GM23338 (cell line): Measurements from ENCODE around the gene MYLK. TPM values are rescaled to one million over a fixed set of nuclear protein-coding genes. Genes with fewer than 3 reads are reported as not detected.

ENCODE experiments used
- ATAC-seq: fragments of 200-7000 bp; cut with Tn5 transposase; 3 replicates; pipeline ENCODE4 v1.9.1; 2020
- DNase-seq: peaks from one replicate; pipeline ENCODE4 v3.0.0-alpha.2; 2015; ENCODE audit warnings: low spot score
- H2AFZ ChIP-seq: fragments of 200-600 bp; sonication (generic); 2 replicates; pipeline ENCODE4 v1.8.0; 2016; ENCODE audit warnings: antibody characterized with exemption, mild to moderate bottlenecking, moderate library complexity
- H3F3A ChIP-seq: fragments of 200-600 bp; sonication (generic); replicated peaks from 2 replicates; pipeline ENCODE4 v1.8.0; 2017; ENCODE audit warnings: antibody characterized with exemption, mixed run types, low read depth
- H3K27ac ChIP-seq: fragments of 200-600 bp; sonication (generic); 2 replicates; pipeline ENCODE4 v1.6.1; 2016; ENCODE audit warnings: low read depth
- H3K27me3 ChIP-seq: fragments of 200-600 bp; sonication (generic); 2 replicates; pipeline ENCODE4 v1.8.0; 2016; ENCODE audit warnings: mild to moderate bottlenecking, mixed run types, moderate library complexity; ENCODE audit not compliant: insufficient read depth
- H3K36me3 ChIP-seq: fragments of 200-600 bp; sonication (generic); 2 replicates; pipeline ENCODE4 v1.8.0; 2016; ENCODE audit warnings: mild to moderate bottlenecking; ENCODE audit not compliant: insufficient read depth
- H3K4me1 ChIP-seq: fragments of 200-600 bp; sonication (generic); 2 replicates; pipeline ENCODE4 v1.8.0; 2016; ENCODE audit warnings: mild to moderate bottlenecking, moderate library complexity; ENCODE audit not compliant: insufficient read depth
- H3K4me2 ChIP-seq: fragments of 200-600 bp; sonication (generic); 2 replicates; pipeline ENCODE4 v1.7.1; 2017; ENCODE audit warnings: mixed run types
- H3K4me3 ChIP-seq: fragments of 200-600 bp; sonication (generic); 2 replicates; pipeline ENCODE4 v1.6.1; 2016; ENCODE audit warnings: mixed run types
- H3K79me2 ChIP-seq: fragments of 200-600 bp; sonication (generic); replicated peaks from 2 replicates; pipeline ENCODE4 v1.8.0; 2017; ENCODE audit warnings: mild to moderate bottlenecking; ENCODE audit not compliant: insufficient read depth
- H3K9me2 ChIP-seq: fragments of 200-600 bp; sonication (generic); 2 replicates; pipeline ENCODE4 v1.8.0; 2017; ENCODE audit not compliant: insufficient read depth
- H4K20me1 ChIP-seq: fragments of 200-600 bp; sonication (generic); replicated peaks from 2 replicates; pipeline ENCODE4 v1.8.0; 2017; ENCODE audit warnings: mild to moderate bottlenecking; ENCODE audit not compliant: insufficient read depth
- H3K27ac Mint-ChIP-seq: 2 replicates; pipeline ENCODE4 v1.8.0; 2020; ENCODE audit warnings: inconsistent platforms, mild to moderate bottlenecking, moderate library complexity, mixed read lengths
- H3K27me3 Mint-ChIP-seq: 3 replicates; pipeline ENCODE4 v1.8.0; 2022; ENCODE audit warnings: low read depth, mild to moderate bottlenecking, moderate library complexity, mixed read lengths, inconsistent platforms; ENCODE audit not compliant: insufficient read depth, poor library complexity
- H3K36me3 Mint-ChIP-seq: 3 replicates; pipeline ENCODE4 v1.8.0; 2021; ENCODE audit warnings: low read depth, mild to moderate bottlenecking, inconsistent platforms, moderate library complexity, mixed read lengths
- H3K4me1 Mint-ChIP-seq: 3 replicates; pipeline ENCODE4 v1.8.0; 2020; ENCODE audit warnings: mild to moderate bottlenecking, inconsistent platforms, mixed read lengths
- H3K4me3 Mint-ChIP-seq: 3 replicates; pipeline ENCODE4 v1.8.0; 2021; ENCODE audit warnings: moderate library complexity, mild to moderate bottlenecking, inconsistent platforms, mixed read lengths
- H3K9me3 Mint-ChIP-seq: 3 replicates; pipeline ENCODE4 v1.8.0; 2020; ENCODE audit warnings: moderate library complexity, mild to moderate bottlenecking, inconsistent platforms, mixed read lengths
- CTCF ChIP-seq, 2 experiments: fragments of 200-600 bp in 1 of 2; sonication (generic) in 1 of 2; conservative IDR thresholded peaks; 2 replicates each; pipeline versions ENCODE4 v1.5.1 to v1.6.1; 2016 to 2017; ENCODE audit warnings: antibody characterized with exemption in 2 of 2, low read depth in 2 of 2, mild to moderate bottlenecking in 2 of 2, moderate library complexity in 1 of 2
- JUNB ChIP-seq: IDR thresholded peaks from one replicate; pipeline ENCODE4 v1.6.1; 2016; ENCODE audit warnings: antibody characterized with exemption; ENCODE audit not compliant: unreplicated experiment
- NANOG ChIP-seq: IDR thresholded peaks from 2 replicates; pipeline ENCODE4 v1.6.1; 2016; ENCODE audit warnings: antibody characterized with exemption, borderline replicate concordance
- ZNF114 ChIP-seq: fragments of 250-450 bp; sonication (Bioruptor Pico); IDR thresholded peaks from 2 replicates; pipeline ENCODE4 v1.5.0; 2020; ENCODE audit warnings: mild to moderate bottlenecking, moderate library complexity
- ZNF462 ChIP-seq: fragments of 250-450 bp; sonication (Bioruptor Pico); IDR thresholded peaks from 2 replicates; pipeline ENCODE4 v1.5.0; 2020; ENCODE audit warnings: mild to moderate bottlenecking, moderate library complexity
- polyA plus RNA-seq: library from polyadenylated mRNA; unstranded; fragments of >200 nt; fragmentation: Nextera tagmentation; extraction: Ambion mirVana; gene quantifications from 2 replicates; pipeline ENCODE4 v1.2.1, GENCODE V29; 2016
- total RNA-seq: library from RNA; depleted of rRNA; stranded (reverse); fragments of >200 nt; shearing (Covaris generic); gene quantifications from 2 replicates; pipeline ENCODE4 v1.2.3, GENCODE V29; 2014

MYLK gene
- total and polyA plus RNA-seq, 2 experiments from 2014 or later, result 11.5 to 17.9 TPM

- TF ChIP-seq ZNF462 (CRISPR knock-in tag) (no peak), JUNB (no peak)
Observed at GRCh38 chr3:123618768-123619484, 265.2 kb downstream of the MYLK start (continued).

GRCh38 chr3:123618076-123618708 lies 265.9 kb downstream of the MYLK start:
- H3K4me3 ChIP-seq, result no peak overlapping the region
- ATAC-seq, result no peak
- Mint-ChIP-seq H3K4me1 (peaks cover 22% of the 10 kb centered on the region), H3K4me3 (no peak overlapping the region), H3K36me3 (no peaks in the 10 kb centered on the region), H3K9me3 (no peaks in the 10 kb centered on the region), H3K27ac (no peak overlapping the region), H3K27me3 (no peaks in the 10 kb centered on the region)
- H3K36me3 ChIP-seq, result no peaks in the 10 kb centered on the region
- DNase-seq, result no peak
- H4K20me1 ChIP-seq, result no peaks in the 10 kb centered on the region
- no peaks in the 10 kb centered on the region for H3K27me3 ChIP-seq
- H3K4me2 ChIP-seq, result no peak overlapping the region
- H3K27ac ChIP-seq, result no peak overlapping the region
- H3K79me2 ChIP-seq, result no peaks in the 10 kb centered on the region
- H3K4me1 ChIP-seq, result peaks cover 9% of the 10 kb centered on the region; the same call in 1 of the 2 replicates
- H2AFZ ChIP-seq, result no peak overlapping the region
- H3K9me2 ChIP-seq, result no peaks in the 10 kb centered on the region
- H3F3A ChIP-seq, result no peaks in the 10 kb centered on the region
- no peak for TF ChIP-seq ZNF462 (CRISPR knock-in tag)
- TF ChIP-seq JUNB, result no peak
- TF ChIP-seq CTCF (conservative IDR thresholded peaks at IDR 0.05; ENCODE audit: low read depth in 2 of 2), result no peak
- TF ChIP-seq NANOG, result no peak
- no peak for TF ChIP-seq ZNF114 (CRISPR knock-in tag)
